22Rv1 (cell line): ENCODE results near the gene ENDOV.

Experiments
- CTCF ChIP-seq: fragments of 450-650 bp; IDR thresholded peaks from 2 replicates; pipeline ENCODE4 v1.5.1; 2017; ENCODE audit warnings: mild to moderate bottlenecking
- ZFX ChIP-seq: fragments of 450-650 bp; IDR thresholded peaks from 2 replicates; pipeline ENCODE4 v1.6.1; 2017; ENCODE audit warnings: antibody characterized with exemption, borderline replicate concordance

- no peak for TF ChIP-seq CTCF
- no peak for TF ChIP-seq ZFX
Measured at GRCh38 chr17:80380068-80380467, 34.9 kb upstream of the ENDOV start.
